Mucosa of stomach (tissue), 1 donor: ENCODE results near the gene TMEM45A.
"Not testable (repeated sequence)": the region's sequence is repeated elsewhere in the genome, so short reads cannot be mapped to it uniquely, and the experiment has no call there.

Source experiments
- H3K27me3 ChIP-seq: one replicate; pipeline ENCODE4 v1.7.0; 2013; ENCODE audit warnings: mild to moderate bottlenecking, low read length; ENCODE audit not compliant: control insufficient read depth, insufficient read depth
- H3K36me3 ChIP-seq: one replicate; pipeline ENCODE4 v1.7.0; 2013; ENCODE audit warnings: low read length; ENCODE audit not compliant: control insufficient read depth, insufficient read depth
- H3K4me1 ChIP-seq: one replicate; pipeline ENCODE4 v1.7.0; 2013; ENCODE audit warnings: mild to moderate bottlenecking, low read length; ENCODE audit not compliant: control insufficient read depth, insufficient read depth
- H3K4me3 ChIP-seq: one replicate; pipeline ENCODE4 v1.7.0; 2013; ENCODE audit warnings: low read length
- H3K9ac ChIP-seq: one replicate; pipeline ENCODE4 v1.7.0; 2013; ENCODE audit warnings: mild to moderate bottlenecking, low read length, moderate library complexity
- H3K9me3 ChIP-seq: one replicate; pipeline ENCODE4 v1.7.0; 2013; ENCODE audit warnings: mild to moderate bottlenecking, low read length, moderate library complexity; ENCODE audit not compliant: control insufficient read depth
- donor health status: Pancreatic carcinoma.

TMEM45A gene

GRCh38 chr3:100562224-100562857 is 69.9 kb downstream of the TMEM45A start:
- Histone ChIP-seq H3K36me3 (no peaks in the 10 kb centered on the region), H3K27me3 (no peaks in the 10 kb centered on the region)

GRCh38 chr3:100563228-100563627 is 70.8 kb downstream of the TMEM45A start:
- no peaks in the 10 kb centered on the region for H3K9me3 ChIP-seq
- H3K27me3 ChIP-seq, result no peaks in the 10 kb centered on the region
- no peak overlapping the region for H3K4me3 ChIP-seq
- no peak overlapping the region for H3K9ac ChIP-seq
- H3K36me3 ChIP-seq, result no peaks in the 10 kb centered on the region
- peaks cover 5% of the 10 kb centered on the region for H3K4me1 ChIP-seq

More at GRCh38 chr3:100562224-100562857, 69.9 kb downstream of the TMEM45A start:
- Histone ChIP-seq H3K9me3 (no peaks in the 10 kb centered on the region), H3K4me1 (peaks cover 5% of the 10 kb centered on the region), H3K9ac (no peak overlapping the region), H3K4me3 (no peak overlapping the region)

GRCh38 chr3:100563652-100564211 is 71.3 kb downstream of the TMEM45A start:
- no peaks in the 10 kb centered on the region for H3K36me3 ChIP-seq
- peaks cover 5% of the 10 kb centered on the region for H3K4me1 ChIP-seq
- H3K9ac ChIP-seq, result no peak overlapping the region
- no peaks in the 10 kb centered on the region for H3K27me3 ChIP-seq
- no peaks in the 10 kb centered on the region for H3K9me3 ChIP-seq
- H3K4me3 ChIP-seq, result no peak overlapping the region

- Histone ChIP-seq H3K4me3 (no peak overlapping the region), H3K36me3 (no peaks in the 10 kb centered on the region), H3K4me1 (no peaks in the 10 kb centered on the region), H3K27me3 (no peaks in the 10 kb centered on the region), H3K9me3 (no peaks in the 10 kb centered on the region), H3K9ac (no peak overlapping the region)
These were observed 78.4 kb downstream of the TMEM45A start for GRCh38 chr3:100570811-100571210.

- H3K9me3 ChIP-seq, result no peaks in the 10 kb centered on the region
- no peak overlapping the region for H3K9ac ChIP-seq
- H3K27me3 ChIP-seq, result no peaks in the 10 kb centered on the region
- H3K4me3 ChIP-seq, result no peak overlapping the region
- H3K36me3 ChIP-seq, result no peaks in the 10 kb centered on the region
- H3K4me1 ChIP-seq, result no peaks in the 10 kb centered on the region
These were observed 82.1 kb downstream of the TMEM45A start for GRCh38 chr3:100574536-100574935.

GRCh38 chr3:100575704-100576103 is 83.3 kb downstream of the TMEM45A start:
- no peaks in the 10 kb centered on the region for H3K36me3 ChIP-seq
- H3K4me1 ChIP-seq, result no peaks in the 10 kb centered on the region
- no peak overlapping the region for H3K9ac ChIP-seq
- no peak overlapping the region for H3K4me3 ChIP-seq
- no peaks in the 10 kb centered on the region for H3K27me3 ChIP-seq
- no peaks in the 10 kb centered on the region for H3K9me3 ChIP-seq

GRCh38 chr3:100577382-100578008 is 85.1 kb downstream of the TMEM45A start:
- no peak overlapping the region for H3K9ac ChIP-seq
- no peaks in the 10 kb centered on the region for H3K27me3 ChIP-seq
- no peaks in the 10 kb centered on the region for H3K36me3 ChIP-seq
- H3K9me3 ChIP-seq, result no peaks in the 10 kb centered on the region
- no peaks in the 10 kb centered on the region for H3K4me1 ChIP-seq
- H3K4me3 ChIP-seq, result no peak overlapping the region

GRCh38 chr3:100578646-100579045 is 86.2 kb downstream of the TMEM45A start:
- Histone ChIP-seq H3K36me3 (no peaks in the 10 kb centered on the region), H3K4me1 (no peaks in the 10 kb centered on the region), H3K9me3 (no peaks in the 10 kb centered on the region), H3K9ac (no peak overlapping the region), H3K4me3 (no peak overlapping the region), H3K27me3 (no peaks in the 10 kb centered on the region)

GRCh38 chr3:100580147-100580546 is 87.7 kb downstream of the TMEM45A start:
- Histone ChIP-seq H3K4me3 (no peak overlapping the region), H3K9ac (no peak overlapping the region), H3K4me1 (no peaks in the 10 kb centered on the region), H3K27me3 (no peaks in the 10 kb centered on the region), H3K36me3 (no peaks in the 10 kb centered on the region), H3K9me3 (no peaks in the 10 kb centered on the region)

- Histone ChIP-seq H3K9me3 (no peaks in the 10 kb centered on the region), H3K4me3 (no peak overlapping the region), H3K4me1 (no peaks in the 10 kb centered on the region), H3K36me3 (no peaks in the 10 kb centered on the region), H3K27me3 (no peaks in the 10 kb centered on the region), H3K9ac (no peak overlapping the region)
These were observed 89.2 kb downstream of the TMEM45A start for GRCh38 chr3:100581650-100582049.

- H3K27me3 ChIP-seq, H3K36me3 ChIP-seq: not testable (repeated sequence)
These were observed 89.7 kb downstream of the TMEM45A start for GRCh38 chr3:100582157-100582556.

GRCh38 chr3:100584101-100584660 is 91.8 kb downstream of the TMEM45A start:
- Histone ChIP-seq H3K9me3 (no peaks in the 10 kb centered on the region), H3K9ac (no peak overlapping the region), H3K27me3 (no peaks in the 10 kb centered on the region), H3K4me3 (no peak overlapping the region), H3K36me3 (no peaks in the 10 kb centered on the region), H3K4me1 (no peaks in the 10 kb centered on the region)

More at GRCh38 chr3:100582157-100582556, 89.7 kb downstream of the TMEM45A start:
- not testable (repeated sequence) for H3K9ac ChIP-seq, H3K4me3 ChIP-seq, H3K9me3 ChIP-seq, H3K4me1 ChIP-seq
